ENCODE data around the gene HS1BP3. TPM values are rescaled to one million over a fixed set of nuclear protein-coding genes. Genes with fewer than 3 reads are reported as not detected.

HS1BP3 gene
- total and polyA plus RNA-seq, 2 of the 13 experiments (the other 11 are each of a cell fraction or from before 2014, with no cell fraction given) = 15.2 to 22.0 TPM

DNA sequence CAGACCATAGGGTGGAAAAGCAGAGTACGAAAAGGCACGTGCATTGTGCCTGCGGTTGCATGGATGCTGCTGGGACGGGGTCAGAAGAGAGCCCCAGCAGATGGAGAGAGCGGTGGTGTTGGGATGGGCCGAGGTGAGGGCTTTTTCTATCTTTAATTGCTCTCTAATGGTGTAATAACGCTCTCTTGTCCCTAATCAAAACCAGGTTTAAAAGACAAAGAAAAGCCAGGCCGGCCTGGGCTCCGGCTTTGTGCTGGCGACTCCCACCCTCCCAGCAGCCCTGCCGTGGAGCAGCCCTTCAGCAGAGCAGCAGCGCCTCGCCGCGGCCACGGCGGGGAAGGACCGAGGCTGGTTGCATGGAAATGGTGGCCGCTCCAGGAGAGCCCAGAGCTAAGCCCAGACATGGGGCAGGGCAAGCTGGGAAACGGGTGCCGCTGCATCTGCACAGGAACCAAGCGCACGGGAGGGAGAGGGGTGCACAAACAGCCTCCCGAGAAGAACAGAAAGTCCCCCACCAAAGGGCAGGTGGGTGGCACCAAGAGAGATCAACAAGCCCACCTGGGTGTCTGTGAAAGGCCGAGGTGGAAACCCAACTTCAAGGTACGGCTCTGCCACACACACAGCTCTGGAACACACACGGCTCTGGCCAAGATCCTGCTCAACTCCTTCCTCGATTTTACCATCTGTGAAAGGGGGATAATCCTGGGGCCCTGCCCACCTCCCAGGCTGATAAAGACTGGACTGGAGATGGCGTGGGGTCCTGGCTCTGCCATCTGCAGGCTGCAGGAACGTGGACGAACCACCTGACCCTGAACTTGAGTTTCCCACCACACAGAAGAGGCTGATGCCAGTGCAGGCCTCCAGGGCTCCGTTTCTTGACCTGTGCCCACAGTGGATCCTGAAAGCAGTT, 15.0 kb downstream of the HS1BP3 start (continued):
- TF ChIP-seq, protein P1, sequence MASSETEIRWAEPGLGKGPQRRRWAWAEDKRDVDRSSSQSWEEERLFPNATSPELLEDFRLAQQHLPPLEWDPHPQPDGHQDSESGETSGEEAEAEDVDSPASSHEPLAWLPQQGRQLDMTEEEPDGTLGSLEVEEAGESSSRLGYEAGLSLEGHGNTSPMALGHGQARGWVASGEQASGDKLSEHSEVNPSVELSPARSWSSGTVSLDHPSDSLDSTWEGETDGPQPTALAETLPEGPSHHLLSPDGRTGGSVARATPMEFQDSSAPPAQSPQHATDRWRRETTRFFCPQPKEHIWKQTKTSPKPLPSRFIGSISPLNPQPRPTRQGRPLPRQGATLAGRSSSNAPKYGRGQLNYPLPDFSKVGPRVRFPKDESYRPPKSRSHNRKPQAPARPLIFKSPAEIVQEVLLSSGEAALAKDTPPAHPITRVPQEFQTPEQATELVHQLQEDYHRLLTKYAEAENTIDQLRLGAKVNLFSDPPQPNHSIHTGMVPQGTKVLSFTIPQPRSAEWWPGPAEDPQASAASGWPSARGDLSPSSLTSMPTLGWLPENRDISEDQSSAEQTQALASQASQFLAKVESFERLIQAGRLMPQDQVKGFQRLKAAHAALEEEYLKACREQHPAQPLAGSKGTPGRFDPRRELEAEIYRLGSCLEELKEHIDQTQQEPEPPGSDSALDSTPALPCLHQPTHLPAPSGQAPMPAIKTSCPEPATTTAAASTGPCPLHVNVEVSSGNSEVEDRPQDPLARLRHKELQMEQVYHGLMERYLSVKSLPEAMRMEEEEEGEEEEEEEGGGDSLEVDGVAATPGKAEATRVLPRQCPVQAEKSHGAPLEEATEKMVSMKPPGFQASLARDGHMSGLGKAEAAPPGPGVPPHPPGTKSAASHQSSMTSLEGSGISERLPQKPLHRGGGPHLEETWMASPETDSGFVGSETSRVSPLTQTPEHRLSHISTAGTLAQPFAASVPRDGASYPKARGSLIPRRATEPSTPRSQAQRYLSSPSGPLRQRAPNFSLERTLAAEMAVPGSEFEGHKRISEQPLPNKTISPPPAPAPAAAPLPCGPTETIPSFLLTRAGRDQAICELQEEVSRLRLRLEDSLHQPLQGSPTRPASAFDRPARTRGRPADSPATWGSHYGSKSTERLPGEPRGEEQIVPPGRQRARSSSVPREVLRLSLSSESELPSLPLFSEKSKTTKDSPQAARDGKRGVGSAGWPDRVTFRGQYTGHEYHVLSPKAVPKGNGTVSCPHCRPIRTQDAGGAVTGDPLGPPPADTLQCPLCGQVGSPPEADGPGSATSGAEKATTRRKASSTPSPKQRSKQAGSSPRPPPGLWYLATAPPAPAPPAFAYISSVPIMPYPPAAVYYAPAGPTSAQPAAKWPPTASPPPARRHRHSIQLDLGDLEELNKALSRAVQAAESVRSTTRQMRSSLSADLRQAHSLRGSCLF (CRISPR knock-in tag; IDR thresholded peaks at IDR 0.05; ENCODE audit: borderline replicate concordance) = no peak
- TF ChIP-seq ZMYM3 (CRISPR knock-in tag; IDR thresholded peaks at IDR 0.05) (peak; percentile 38; the same call in 1 of the 2 replicates), MIXL1 (CRISPR knock-in tag; IDR thresholded peaks at IDR 0.05) (peak; percentile 90; the same call in 1 of the 2 replicates), ERF (CRISPR knock-in tag; IDR thresholded peaks at IDR 0.05) (peak; percentile 90), KLF15 (CRISPR knock-in tag; IDR thresholded peaks at IDR 0.05; ENCODE audit: borderline replicate concordance) (no peak), ARNTL (CRISPR knock-in tag; IDR thresholded peaks at IDR 0.05) (no peak), CBFB (CRISPR knock-in tag; IDR thresholded peaks at IDR 0.05) (peak; percentile 79), NRL (CRISPR knock-in tag; IDR thresholded peaks at IDR 0.05; ENCODE audit: borderline replicate concordance) (peak; percentile 97), ZNF614 (CRISPR knock-in tag; IDR thresholded peaks at IDR 0.05; ENCODE audit: borderline replicate concordance) (peak; percentile 94; the same call in 1 of the 2 replicates), ZNF12 (CRISPR knock-in tag; IDR thresholded peaks at IDR 0.05) (peak; percentile 50; the same call in 1 of the 2 replicates), ZNF251 (CRISPR knock-in tag; IDR thresholded peaks at IDR 0.05) (no peak), ZNF335 (CRISPR knock-in tag; IDR thresholded peaks at IDR 0.05) (0 out of 2 replicates have a peak, but pooled peaks have one; percentile 50), PRDM10 (CRISPR knock-in tag; IDR thresholded peaks at IDR 0.05; ENCODE audit: low read depth) (no peak), SMARCE1 (IDR thresholded peaks at IDR 0.05; ENCODE audit: borderline replicate concordance) (no peak), NR2F1 (CRISPR knock-in tag; IDR thresholded peaks at IDR 0.05) (no peak)
- TF ChIP-seq, protein P2, sequence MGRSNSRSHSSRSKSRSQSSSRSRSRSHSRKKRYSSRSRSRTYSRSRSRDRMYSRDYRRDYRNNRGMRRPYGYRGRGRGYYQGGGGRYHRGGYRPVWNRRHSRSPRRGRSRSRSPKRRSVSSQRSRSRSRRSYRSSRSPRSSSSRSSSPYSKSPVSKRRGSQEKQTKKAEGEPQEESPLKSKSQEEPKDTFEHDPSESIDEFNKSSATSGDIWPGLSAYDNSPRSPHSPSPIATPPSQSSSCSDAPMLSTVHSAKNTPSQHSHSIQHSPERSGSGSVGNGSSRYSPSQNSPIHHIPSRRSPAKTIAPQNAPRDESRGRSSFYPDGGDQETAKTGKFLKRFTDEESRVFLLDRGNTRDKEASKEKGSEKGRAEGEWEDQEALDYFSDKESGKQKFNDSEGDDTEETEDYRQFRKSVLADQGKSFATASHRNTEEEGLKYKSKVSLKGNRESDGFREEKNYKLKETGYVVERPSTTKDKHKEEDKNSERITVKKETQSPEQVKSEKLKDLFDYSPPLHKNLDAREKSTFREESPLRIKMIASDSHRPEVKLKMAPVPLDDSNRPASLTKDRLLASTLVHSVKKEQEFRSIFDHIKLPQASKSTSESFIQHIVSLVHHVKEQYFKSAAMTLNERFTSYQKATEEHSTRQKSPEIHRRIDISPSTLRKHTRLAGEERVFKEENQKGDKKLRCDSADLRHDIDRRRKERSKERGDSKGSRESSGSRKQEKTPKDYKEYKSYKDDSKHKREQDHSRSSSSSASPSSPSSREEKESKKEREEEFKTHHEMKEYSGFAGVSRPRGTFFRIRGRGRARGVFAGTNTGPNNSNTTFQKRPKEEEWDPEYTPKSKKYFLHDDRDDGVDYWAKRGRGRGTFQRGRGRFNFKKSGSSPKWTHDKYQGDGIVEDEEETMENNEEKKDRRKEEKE (IDR thresholded peaks at IDR 0.05) = no peak

Measured in HepG2 (cell line).